Measurements from ENCODE around the gene ATG5. TPM values are rescaled to one million over a fixed set of nuclear protein-coding genes. Genes with fewer than 3 reads are reported as not detected.

ATG5 gene
- polyA plus RNA-seq, 3 donors = 9.8 to 18.6 (median 11.8) TPM

DNA sequence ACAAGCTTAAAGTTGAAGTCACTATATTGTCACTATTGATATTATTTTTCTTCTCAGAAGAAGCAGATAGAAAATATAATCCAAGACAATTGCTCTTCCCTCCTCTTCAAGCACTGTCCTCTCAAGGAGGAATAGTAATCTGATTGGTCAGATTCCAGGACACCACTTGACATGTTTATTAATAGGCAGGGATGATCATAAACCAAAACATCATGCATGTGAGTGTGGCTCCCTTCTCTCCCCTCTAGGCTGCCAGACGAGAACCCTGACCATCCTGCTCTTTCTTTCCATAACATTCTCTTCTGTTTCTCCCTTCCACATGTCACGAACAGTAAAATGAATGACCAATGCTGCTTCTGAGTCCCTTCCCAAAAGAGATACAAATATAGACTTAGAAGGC is 7.5 kb downstream of the ATG5 start:
- no peak overlapping the region for H3K27ac ChIP-seq (ENCODE audit: low read depth, low read length)
- 76 to 89% (median 86%) methylated on average over 2 of the region's 2 CpGs for WGBS, 3 donors

DNA sequence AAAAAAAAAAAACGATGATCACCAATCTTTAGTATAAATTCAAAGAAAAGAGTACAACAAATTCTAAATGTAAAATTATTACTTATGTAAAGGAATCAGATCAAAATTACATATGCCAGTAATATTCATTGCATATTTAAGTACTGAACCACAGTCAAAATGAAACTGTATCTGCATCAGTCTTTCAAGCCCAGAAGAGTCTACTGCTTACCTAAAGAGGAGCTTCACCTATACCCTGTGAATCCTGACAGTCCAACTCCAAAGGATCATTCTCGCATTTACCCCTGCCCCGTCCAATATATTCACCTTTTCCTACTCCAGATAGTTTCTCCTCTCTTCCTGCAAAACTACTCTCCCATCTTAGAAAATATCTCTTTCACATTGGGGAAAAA is 9.2 kb downstream of the ATG5 start:
- 86 to 92% (median 87%) methylated on average over 3 of the region's 3 CpGs for WGBS, 3 donors
- H3K27ac ChIP-seq (ENCODE audit: low read depth, low read length) = no peak overlapping the region

GRCh38 chr6:106315765-106316374 is 9.7 kb downstream of the ATG5 start:
- 55 to 62% (median 55%) methylated on average over 6 of the region's 6 CpGs for WGBS, 3 donors
- no peak overlapping the region for H3K27ac ChIP-seq (ENCODE audit: low read depth, low read length)

GRCh38 chr6:106309766-106310373 is 15.7 kb downstream of the ATG5 start:
- H3K27ac ChIP-seq (ENCODE audit: low read depth, low read length) = no peak overlapping the region
- 71 to 89% (median 88%) methylated on average over 3 of the region's 3 CpGs for WGBS, 3 donors

DNA sequence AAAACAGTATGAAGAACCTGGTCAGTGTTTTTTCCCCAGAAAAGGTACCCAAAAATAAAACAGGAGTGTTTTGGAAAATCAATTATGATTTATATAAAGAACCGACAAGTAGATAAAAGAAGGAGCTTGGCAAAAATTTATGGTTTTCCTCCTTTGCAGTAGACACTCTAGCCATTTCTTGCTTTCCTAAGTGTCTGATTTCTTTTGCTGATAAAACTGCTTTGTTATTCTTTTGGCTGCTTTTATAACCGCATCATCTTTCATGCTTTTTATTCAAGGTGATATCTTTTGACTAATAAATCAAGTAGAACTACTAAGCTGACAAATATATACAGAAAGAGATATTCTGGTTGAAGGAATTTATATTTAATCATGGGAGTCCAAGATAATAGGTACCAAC is 16.6 kb downstream of the ATG5 start:
- WGBS, 3 donors = 74 to 85% (median 83%) methylated on average over 2 of the region's 2 CpGs
- no peak overlapping the region for H3K27ac ChIP-seq (ENCODE audit: low read depth, low read length)

GRCh38 chr6:106305740-106306139 is 19.8 kb downstream of the ATG5 start:
- 79 to 97% (median 96%) methylated on average over 2 of the region's 2 CpGs for WGBS, 3 donors
- no peak overlapping the region for H3K27ac ChIP-seq (ENCODE audit: low read depth, low read length)

DNA sequence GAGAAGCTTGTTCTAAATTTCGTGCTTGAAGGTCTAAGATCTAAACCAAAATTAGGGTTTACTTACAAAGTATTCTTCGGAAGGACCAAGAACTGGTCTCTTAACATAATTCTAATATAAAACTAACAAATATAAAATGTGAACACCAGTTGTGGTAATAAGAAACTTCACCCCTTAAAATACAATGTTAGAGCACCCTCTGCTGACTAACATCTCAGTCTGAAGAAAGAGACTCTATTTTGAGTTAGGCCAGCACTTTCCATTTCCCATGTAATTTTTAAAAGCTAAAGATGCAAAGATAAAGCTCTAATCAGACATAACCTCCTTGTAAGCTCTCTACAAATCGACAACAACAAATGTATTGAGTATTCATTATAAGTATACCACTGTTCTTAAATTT is 24.6 kb downstream of the ATG5 start:
- H3K27ac ChIP-seq (ENCODE audit: low read depth, low read length) = no peak overlapping the region
- WGBS, 3 donors = 54 to 77% (median 71%) methylated on average over 3 of the region's 3 CpGs

GRCh38 chr6:106300020-106300780 is 25.4 kb downstream of the ATG5 start:
- H3K27ac ChIP-seq (ENCODE audit: low read depth, low read length) = no peak overlapping the region
- WGBS, 3 donors = 61 to 89% (median 86%) methylated on average over 4 of the region's 4 CpGs

- WGBS, 3 donors = 95% methylated on average over 1 of the region's 1 CpG
Measured at GRCh38 chr6:106293116-106293515, 32.4 kb downstream of the ATG5 start.

GRCh38 chr6:106290954-106291353 is 34.6 kb downstream of the ATG5 start:
- no peak overlapping the region for H3K27ac ChIP-seq (ENCODE audit: low read depth, low read length)
- WGBS, 3 donors = 97 to 100% (median 100%) methylated on average over 1 of the region's 1 CpG

More at GRCh38 chr6:106293116-106293515, 32.4 kb downstream of the ATG5 start:
- no peak overlapping the region for H3K27ac ChIP-seq (ENCODE audit: low read depth, low read length)

DNA sequence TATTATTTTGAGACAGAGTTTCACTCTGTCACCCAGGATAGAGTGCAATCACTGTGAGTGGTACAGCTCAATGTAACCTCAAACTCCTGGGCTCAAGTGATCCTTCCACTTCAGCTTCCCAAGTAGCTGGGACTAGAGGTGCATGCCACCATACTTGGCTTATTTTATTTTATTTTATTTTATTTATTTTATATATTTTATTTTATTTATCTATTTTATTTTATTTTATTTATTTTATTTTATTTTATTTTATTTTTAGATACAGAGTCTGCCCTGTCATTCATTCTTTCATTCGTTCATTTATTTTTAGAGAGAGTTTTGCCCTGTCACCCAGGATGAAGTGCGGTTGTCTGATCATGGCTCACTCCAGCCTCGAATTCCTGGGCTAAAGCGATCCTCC is 35.5 kb downstream of the ATG5 start:
- WGBS, 3 donors = 96 to 98% (median 97%) methylated on average over 4 of the region's 4 CpGs
- no peak overlapping the region for H3K27ac ChIP-seq (ENCODE audit: low read depth, low read length)

DNA sequence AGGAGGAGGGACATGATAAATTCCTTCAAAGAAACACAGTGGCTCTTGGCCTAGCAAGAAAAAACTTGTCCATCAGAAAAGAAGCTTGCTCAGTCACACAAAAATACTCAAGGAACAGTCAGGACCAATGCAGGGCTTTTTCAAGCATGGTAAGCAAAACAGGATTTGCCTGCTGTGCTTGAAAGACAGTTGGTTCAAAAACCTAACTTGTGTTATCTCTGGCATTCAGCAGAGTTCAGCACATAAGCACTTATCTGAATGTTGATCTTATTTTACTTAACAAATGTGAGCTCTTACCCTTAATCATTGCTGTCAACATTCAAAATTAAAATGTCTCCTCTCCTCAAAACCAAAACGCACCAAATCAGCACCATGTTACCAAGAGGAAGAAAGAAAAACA is 38.3 kb downstream of the ATG5 start:
- WGBS, 3 donors = 85 to 90% (median 86%) methylated on average over 1 of the region's 1 CpG

DNA sequence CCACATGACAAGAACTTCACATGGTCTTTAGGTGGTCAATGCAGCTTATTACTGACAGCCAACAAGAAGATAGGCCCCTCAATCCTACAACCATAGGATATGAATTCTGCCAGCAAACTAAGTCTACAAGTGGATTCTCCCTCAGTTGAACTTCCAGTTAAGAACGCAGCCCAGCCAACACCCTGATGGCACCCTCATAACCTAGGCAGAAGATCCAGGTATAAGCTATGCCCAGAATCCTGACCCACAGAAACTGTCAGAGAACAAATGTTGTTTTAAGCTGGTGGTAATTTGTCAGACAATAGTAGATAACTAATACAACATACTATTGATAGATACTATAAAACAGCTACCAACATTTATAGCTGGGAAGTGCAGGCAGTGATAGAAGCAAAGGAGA is 38.8 kb downstream of the ATG5 start:
- no peak overlapping the region for H3K27ac ChIP-seq (ENCODE audit: low read depth, low read length)
- WGBS, 3 donors = 93 to 100% (median 98%) methylated on average over 1 of the region's 1 CpG

More for the DNA sequence above, 38.3 kb downstream of the ATG5 start:
- H3K27ac ChIP-seq (ENCODE audit: low read depth, low read length) = no peak overlapping the region

GRCh38 chr6:106283481-106283880 is 42.1 kb downstream of the ATG5 start:
- H3K27ac ChIP-seq (ENCODE audit: low read depth, low read length) = no peak overlapping the region
- 96 to 99% (median 98%) methylated on average over 10 of the region's 10 CpGs for WGBS, 3 donors

GRCh38 chr6:106281661-106282060 is 43.9 kb downstream of the ATG5 start:
- no peak overlapping the region for H3K27ac ChIP-seq (ENCODE audit: low read depth, low read length)
- 86 to 94% (median 90%) methylated on average over 2 of the region's 2 CpGs for WGBS, 3 donors

DNA sequence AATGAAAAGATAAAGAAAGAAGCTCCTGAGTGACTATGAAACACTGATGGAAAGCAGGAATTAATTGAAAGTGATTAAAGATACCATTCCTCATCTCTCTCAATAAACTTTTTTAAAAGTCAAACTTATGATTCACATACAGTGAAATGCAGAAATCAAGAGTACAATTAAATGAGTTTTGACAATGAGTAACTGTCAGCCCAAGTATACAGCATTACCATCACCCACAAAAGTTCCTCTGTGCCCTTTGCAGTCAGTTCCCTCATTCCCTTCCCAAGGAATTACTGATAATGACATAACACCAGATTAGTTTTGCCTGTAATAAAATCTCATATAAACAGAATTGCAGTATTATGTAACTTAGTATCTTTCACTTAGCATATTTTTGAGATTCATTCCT is 44.5 kb downstream of the ATG5 start:
- H3K27ac ChIP-seq (ENCODE audit: low read depth, low read length) = no peak overlapping the region

DNA sequence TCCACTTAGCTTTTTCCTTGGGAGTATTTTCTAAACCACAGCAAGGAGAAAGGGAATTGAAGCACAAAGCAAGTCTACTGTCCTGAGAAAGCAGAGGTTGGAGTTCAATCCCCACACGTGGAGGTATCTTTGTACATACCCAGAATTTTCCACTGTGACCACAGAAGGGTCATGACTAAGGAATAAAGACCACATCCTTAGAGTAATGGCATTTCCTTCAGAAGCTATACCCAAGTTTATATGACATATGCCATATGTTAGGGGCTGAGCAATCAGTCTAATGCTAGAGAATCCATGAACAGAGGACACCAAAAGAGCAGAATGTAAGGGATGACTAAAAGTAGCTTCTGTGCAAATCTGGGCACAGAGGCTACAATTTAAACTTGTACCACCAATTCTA is 46.4 kb downstream of the ATG5 start:
- H3K27ac ChIP-seq (ENCODE audit: low read depth, low read length) = no peak overlapping the region
- WGBS, 3 donors = 53 to 88% (median 83%) methylated on average over 1 of the region's 1 CpG

- H3K27ac ChIP-seq (ENCODE audit: low read depth, low read length) = no peak overlapping the region
- whole genome bisulfite sequencing, 3 donors = 90 to 93% (median 91%) methylated on average over 5 of the region's 5 CpGs
Measured at GRCh38 chr6:106275692-106276091, 49.9 kb downstream of the ATG5 start.

- WGBS, 3 donors = 76 to 93% (median 88%) methylated on average over 1 of the region's 1 CpG
- no peak overlapping the region for H3K27ac ChIP-seq (ENCODE audit: low read depth, low read length)
Measured at GRCh38 chr6:106273087-106273486, 52.5 kb downstream of the ATG5 start.

- WGBS, 3 donors = 88 to 98% (median 92%) methylated on average over 4 of the region's 4 CpGs
- no peak overlapping the region for H3K27ac ChIP-seq (ENCODE audit: low read depth, low read length)
Measured at GRCh38 chr6:106272287-106272686, 53.3 kb downstream of the ATG5 start.
